CD4-positive, alpha-beta T cell (primary cell): ENCODE measurements around the gene HEATR9. TPM values are rescaled to one million over a fixed set of nuclear protein-coding genes. Genes with fewer than 3 reads are reported as not detected.

ENCODE experiments used
- ATAC-seq: fragments of 200-7000 bp; cut with Tn5 transposase; one replicate; pipeline ENCODE4 v1.10.0; 2022; ENCODE audit warnings: mild to moderate bottlenecking; ENCODE audit not compliant: poor library complexity
- CTCF ChIA-PET: fragments of 350-600 bp; sonication (Branson Sonifier 250); formaldehyde crosslinking; loops from one replicate; lab custom pipeline; 2021; ENCODE audit warnings: antibody characterized with exemption, inconsistent platforms; lab: Charles Lee
- POLR2A ChIA-PET: fragments of 350-600 bp; sonication (Branson Sonifier 250); formaldehyde crosslinking; loops from one replicate; lab custom pipeline; 2021; ENCODE audit warnings: antibody characterized with exemption, inconsistent platforms; lab: Charles Lee
- DNase-seq, 14 experiments: peaks; one replicate each; pipeline ENCODE4 v3.0.0-alpha.2; 2013 to 2020; ENCODE audit warnings: mixed read lengths in 2 of 14
- H3K27ac ChIP-seq, 2 donors: one replicate each; pipeline versions ENCODE4 v1.5.1 to v1.7.0; 2013; ENCODE audit warnings: low read length in 2 of 2, low read depth in 1 of 2, mild to moderate bottlenecking in 1 of 2
- H3K27me3 ChIP-seq, 2 experiments: 1 replicate in 1 of 2; 2 replicates in 1 of 2; pipeline versions ENCODE4 v1.6.1 to v1.7.0; 2013; ENCODE audit warnings: low read length in 2 of 2, control low read depth in 1 of 2, mild to moderate bottlenecking in 1 of 2, moderate library complexity in 1 of 2; ENCODE audit not compliant: insufficient read depth in 2 of 2, control insufficient read depth in 1 of 2
- H3K36me3 ChIP-seq: one replicate; pipeline ENCODE4 v1.6.1; 2013; ENCODE audit warnings: low read length, control low read depth; ENCODE audit not compliant: insufficient read depth
- H3K4me1 ChIP-seq: one replicate; pipeline ENCODE4 v1.6.1; 2013; ENCODE audit warnings: low read length, control low read depth; ENCODE audit not compliant: insufficient read depth
- H3K4me3 ChIP-seq: one replicate; pipeline ENCODE4 v1.5.1; 2013; ENCODE audit warnings: mild to moderate bottlenecking, low read length, moderate library complexity
- H3K9me3 ChIP-seq, 2 experiments: 1 replicate in 1 of 2; 2 replicates in 1 of 2; pipeline versions ENCODE4 v1.6.1 to v1.7.0; 2013; ENCODE audit warnings: low read length in 2 of 2, mild to moderate bottlenecking in 2 of 2, control low read depth in 1 of 2, moderate library complexity in 1 of 2; ENCODE audit not compliant: control insufficient read depth in 1 of 2, insufficient read depth in 1 of 2
- H3K27ac Mint-ChIP-seq: one replicate; pipeline ENCODE4 v1.8.0; 2020; ENCODE audit warnings: mixed read lengths
- H3K27me3 Mint-ChIP-seq: one replicate; pipeline ENCODE4 v1.8.0; 2021; ENCODE audit warnings: mixed read lengths
- H3K36me3 Mint-ChIP-seq: one replicate; pipeline ENCODE4 v1.8.0; 2021; ENCODE audit warnings: low read depth, mixed read lengths
- H3K4me1 Mint-ChIP-seq: one replicate; pipeline ENCODE4 v1.8.0; 2021; ENCODE audit warnings: low read depth, mixed read lengths
- H3K4me3 Mint-ChIP-seq: one replicate; pipeline ENCODE4 v1.8.0; 2020; ENCODE audit warnings: mild to moderate bottlenecking, mixed read lengths
- H3K9me3 Mint-ChIP-seq: one replicate; pipeline ENCODE4 v1.8.0; 2020; ENCODE audit warnings: mixed read lengths
- CTCF ChIP-seq: fragments of 200-600 bp; IDR thresholded peaks from one replicate; pipeline ENCODE4 v1.8.0; 2022; ENCODE audit warnings: antibody characterized with exemption, mild to moderate bottlenecking
- intact Hi-C, 2 experiments: fragments of 100-400 bp; cut with DNase I in 1 of 2; cut with micrococcal nuclease in 1 of 2; formaldehyde crosslinking; loops; one replicate each; pipeline versions ENCODE4 v1.15.1 to v1.9.0; 2023 to 2025; cut with DNase I, micrococcal nuclease
- total RNA-seq, 174 experiments: library from RNA in 2 of 174; stranded (reverse) in 2 of 174; gene quantifications; one replicate each; pipeline ENCODE4 v1.2.3 and lab custom pipeline; 2021 to 2026

The HEATR9 gene
- total RNA-seq, 2 experiments from 2014 or later, result 0.47 to 0.61 TPM

DNA sequence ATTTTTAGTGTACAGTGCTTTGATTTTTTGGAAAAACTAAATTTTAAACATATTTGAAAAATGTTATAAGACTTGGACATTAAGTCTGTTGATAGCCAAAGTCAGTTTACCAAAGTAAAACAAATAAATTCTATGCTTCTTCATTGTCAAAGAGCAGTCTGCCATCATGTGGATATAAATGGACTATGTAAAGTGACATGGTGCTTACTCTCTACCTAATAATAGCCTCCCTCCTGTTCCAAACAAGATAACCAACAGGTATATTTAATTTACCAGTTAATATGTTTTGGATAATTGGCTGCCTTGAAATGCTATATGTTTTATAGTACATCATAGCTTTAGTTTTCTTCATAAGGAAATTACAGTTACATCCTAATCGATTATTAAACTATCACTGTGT, 43.5 kb downstream of the HEATR9 start:
- CTCF ChIA-PET, result no interaction called here
- H3K4me3 Mint-ChIP-seq, result no peak overlapping the region
- Histone ChIP-seq H3K27ac (no peak overlapping the region), H3K4me1 (no peaks in the 10 kb centered on the region), H3K27me3 (no peaks in the 10 kb centered on the region), H3K4me3 (no peak overlapping the region), H3K36me3 (peaks cover 83% of the 10 kb centered on the region), H3K9me3 (no peaks in the 10 kb centered on the region)
- H3K27me3 Mint-ChIP-seq, result no peaks in the 10 kb centered on the region
- peaks cover 81% of the 10 kb centered on the region for H3K36me3 Mint-ChIP-seq
- POLR2A ChIA-PET, result no interaction called here
- no peak for ATAC-seq
- intact Hi-C loops, result no loop called here
- TF ChIP-seq CTCF, result no peak
- DNase-seq, result no peak
- peaks cover 2% of the 10 kb centered on the region for H3K4me1 Mint-ChIP-seq
- H3K27ac Mint-ChIP-seq, result no peak overlapping the region
- H3K9me3 Mint-ChIP-seq, result no peaks in the 10 kb centered on the region

- ChIA-PET POLR2A (interaction anchor here (4.1 kb wide), 1 partner anchor 12 kb away, joined by 24 read pairs; the partner anchor contains the start of gene TAF15), CTCF (interaction anchor here (1.2 kb wide), 1 partner anchor 57 kb away, joined by 6 read pairs; no protein-coding TSS in a partner anchor)
- Histone ChIP-seq H3K27me3 (no peaks in the 10 kb centered on the region), H3K9me3 (no peaks in the 10 kb centered on the region), H3K4me3 (no peak overlapping the region), H3K4me1 (peaks cover 7% of the 10 kb centered on the region), H3K36me3 (peaks cover 87% of the 10 kb centered on the region), H3K27ac (no peak overlapping the region)
- H3K36me3 Mint-ChIP-seq, result peaks cover 88% of the 10 kb centered on the region
- H3K9me3 Mint-ChIP-seq, result no peaks in the 10 kb centered on the region
- H3K4me3 Mint-ChIP-seq, result no peak overlapping the region
- no peak for ATAC-seq
- no peak for DNase-seq
- TF ChIP-seq CTCF, result no peak
- no peak overlapping the region for H3K27ac Mint-ChIP-seq
- H3K4me1 Mint-ChIP-seq, result peaks cover 26% of the 10 kb centered on the region
- H3K27me3 Mint-ChIP-seq, result no peaks in the 10 kb centered on the region
- intact Hi-C loops, result no loop called here
Measured at GRCh38 chr17:35821308-35821707, 47.4 kb downstream of the HEATR9 start.

DNA sequence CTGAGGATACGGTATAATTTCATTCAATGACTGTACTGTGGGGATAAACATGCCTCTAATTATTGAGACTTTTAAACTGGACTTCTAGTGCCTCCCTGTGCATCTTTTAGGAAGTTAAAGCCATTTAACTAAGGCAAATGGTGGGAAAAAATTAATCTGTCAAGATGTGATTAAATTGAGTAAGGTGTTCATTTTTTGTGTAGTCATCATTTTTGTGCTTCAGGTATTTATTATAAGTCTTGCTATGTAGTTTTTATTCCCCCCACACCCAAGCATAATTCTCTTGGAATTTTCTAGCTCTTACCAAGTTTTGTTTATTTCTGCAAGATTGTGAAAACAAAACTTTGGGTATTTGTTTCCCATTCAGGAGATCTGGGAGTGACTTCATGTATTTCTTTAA, 49.2 kb downstream of the HEATR9 start:
- Histone ChIP-seq H3K36me3 (peaks cover 77% of the 10 kb centered on the region), H3K27ac (no peak overlapping the region), H3K9me3 (no peaks in the 10 kb centered on the region), H3K4me1 (peaks cover 13% of the 10 kb centered on the region), H3K4me3 (no peak overlapping the region), H3K27me3 (no peaks in the 10 kb centered on the region)
- ATAC-seq (no peak), DNase-seq (no peak)
- intact Hi-C loops, result loop anchor here in 1 of 2 experiments (10.0 kb wide), 1 partner anchor 665 kb away; the partner anchor contains the start of gene ZNHIT3
- no peak for TF ChIP-seq CTCF
- POLR2A ChIA-PET, result interaction anchor here (0.9 to 4.1 kb wide), 2 partner anchors 10 to 241 kb away, joined by 3 to 24 read pairs; partner anchors contain the start of genes PEX12 and TAF15
- Mint-ChIP-seq H3K27ac (peak overlapping the region; percentile 52), H3K4me3 (no peak overlapping the region), H3K36me3 (peaks cover 87% of the 10 kb centered on the region), H3K9me3 (no peaks in the 10 kb centered on the region), H3K4me1 (peaks cover 44% of the 10 kb centered on the region), H3K27me3 (no peaks in the 10 kb centered on the region)
- CTCF ChIA-PET, result interaction anchor here (1.6 to 5.0 kb wide), 3 partner anchors 11 to 55 kb away, joined by 3 to 22 read pairs (median 11); partner anchors contain the start of gene TAF15
